GM18861 (cell line): ENCODE measurements around the gene CMTM3.
"Not testable (repeated sequence)": the region's sequence is repeated elsewhere in the genome, so short reads cannot be mapped to it uniquely, and the experiment has no call there.

ENCODE experiments used
- ATAC-seq: cut with Tn5 transposase; IDR thresholded peaks from one replicate; pipeline ENCODE4 v1.9.1; 2021; ENCODE audit not compliant: unreplicated experiment

Gene CMTM3

GRCh38 chr16:66608241-66609138, 4.0 kb downstream of the CMTM3 start:
- no peak for ATAC-seq

- no peak for ATAC-seq
Measured at GRCh38 chr16:66609139-66609510, 4.6 kb downstream of the CMTM3 start.

GRCh38 chr16:66610111-66610820, 5.8 kb downstream of the CMTM3 start:
- ATAC-seq = no peak

GRCh38 chr16:66611911-66612310, 7.4 kb downstream of the CMTM3 start:
- not testable (repeated sequence) for ATAC-seq

GRCh38 chr16:66612422-66612821, 7.9 kb downstream of the CMTM3 start:
- no peak for ATAC-seq

GRCh38 chr16:66614161-66614802, 9.8 kb downstream of the CMTM3 start:
- ATAC-seq = no peak

GRCh38 chr16:66616169-66616568, 11.7 kb downstream of the CMTM3 start:
- no peak for ATAC-seq

GRCh38 chr16:66616592-66616991, 12.1 kb downstream of the CMTM3 start:
- no peak for ATAC-seq

GRCh38 chr16:66617010-66617434, 12.5 kb downstream of the CMTM3 start:
- ATAC-seq = no peak

- ATAC-seq = no peak
Measured at GRCh38 chr16:66617728-66618127, 13.2 kb downstream of the CMTM3 start.

GRCh38 chr16:66618588-66619375, 14.3 kb downstream of the CMTM3 start:
- ATAC-seq = no peak

- ATAC-seq = no peak
Measured at GRCh38 chr16:66619534-66620428, 15.3 kb downstream of the CMTM3 start.

GRCh38 chr16:66620429-66620795, 15.9 kb downstream of the CMTM3 start:
- no peak for ATAC-seq

GRCh38 chr16:66621973-66622372, 17.5 kb downstream of the CMTM3 start:
- ATAC-seq = no peak

GRCh38 chr16:66622863-66623262, 18.4 kb downstream of the CMTM3 start:
- ATAC-seq = no peak

GRCh38 chr16:66623755-66624154, 19.3 kb downstream of the CMTM3 start:
- no peak for ATAC-seq

GRCh38 chr16:66627611-66628378, 23.3 kb downstream of the CMTM3 start:
- not testable (repeated sequence) for ATAC-seq

GRCh38 chr16:66629856-66630255, 25.4 kb downstream of the CMTM3 start:
- no peak for ATAC-seq

- not testable (repeated sequence) for ATAC-seq
Measured at GRCh38 chr16:66630561-66631260, 26.2 kb downstream of the CMTM3 start.
